IPS-18c (cell line): ENCODE measurements around the gene TMOD1.

Source experiments
- H3K4me3 ChIP-seq: 2 replicates; pipeline ENCODE4 v1.7.0; 2013; ENCODE audit warnings: low read depth, mild to moderate bottlenecking, low read length, moderate library complexity; ENCODE audit not compliant: insufficient read depth
- H3K9me3 ChIP-seq: one replicate; pipeline ENCODE4 v1.6.1; 2013; ENCODE audit warnings: mild to moderate bottlenecking, low read length, moderate library complexity; ENCODE audit not compliant: control insufficient read depth, insufficient read depth

The TMOD1 gene

DNA sequence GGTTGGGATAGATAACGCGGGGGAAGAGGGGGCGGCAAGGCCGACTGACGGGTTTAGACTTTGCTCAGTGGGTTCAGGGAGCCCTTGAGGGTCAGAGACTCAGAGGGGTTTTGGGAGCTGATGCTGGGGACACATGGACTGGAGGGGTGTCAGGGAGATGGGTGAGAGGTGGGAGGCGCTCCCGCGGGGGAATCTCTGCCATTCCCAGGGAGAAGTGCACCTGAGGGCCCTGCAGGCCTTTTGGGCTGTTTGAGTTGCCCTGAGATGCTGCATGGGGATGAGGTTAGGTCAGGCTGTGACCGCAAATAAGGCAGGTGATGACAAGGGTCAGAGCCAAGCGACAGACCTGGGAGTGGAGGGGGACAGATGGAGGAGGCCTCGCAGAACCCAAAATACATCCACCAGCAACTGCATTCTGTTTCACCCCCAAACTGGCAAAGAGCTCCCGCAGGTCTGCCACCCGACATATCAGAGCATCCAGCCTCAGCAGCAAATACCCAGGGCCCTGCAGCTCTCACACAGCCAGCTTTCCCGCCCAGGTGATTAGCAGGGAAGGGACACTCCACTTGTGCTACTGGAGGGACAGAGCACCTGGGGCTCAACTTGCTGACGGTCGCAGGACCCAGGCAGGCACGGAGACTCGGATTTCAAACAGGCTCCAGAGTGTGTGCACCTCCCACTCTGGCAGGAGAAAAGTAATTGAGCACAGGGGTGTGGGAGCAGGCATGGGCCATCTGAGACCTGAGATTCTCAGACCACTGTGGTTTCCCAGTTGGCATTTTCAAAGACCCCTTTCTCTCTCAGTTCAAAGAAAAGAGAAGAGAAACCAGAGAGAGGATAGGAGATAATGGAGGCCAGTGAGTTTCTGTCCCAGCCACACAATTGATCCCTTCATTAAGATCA lies 26.4 kb downstream of the TMOD1 start:
- no peaks in the 10 kb centered on the region for H3K9me3 ChIP-seq
- H3K4me3 ChIP-seq, result peak overlapping the region; percentile 0; the same call in 1 of the 2 replicates

DNA sequence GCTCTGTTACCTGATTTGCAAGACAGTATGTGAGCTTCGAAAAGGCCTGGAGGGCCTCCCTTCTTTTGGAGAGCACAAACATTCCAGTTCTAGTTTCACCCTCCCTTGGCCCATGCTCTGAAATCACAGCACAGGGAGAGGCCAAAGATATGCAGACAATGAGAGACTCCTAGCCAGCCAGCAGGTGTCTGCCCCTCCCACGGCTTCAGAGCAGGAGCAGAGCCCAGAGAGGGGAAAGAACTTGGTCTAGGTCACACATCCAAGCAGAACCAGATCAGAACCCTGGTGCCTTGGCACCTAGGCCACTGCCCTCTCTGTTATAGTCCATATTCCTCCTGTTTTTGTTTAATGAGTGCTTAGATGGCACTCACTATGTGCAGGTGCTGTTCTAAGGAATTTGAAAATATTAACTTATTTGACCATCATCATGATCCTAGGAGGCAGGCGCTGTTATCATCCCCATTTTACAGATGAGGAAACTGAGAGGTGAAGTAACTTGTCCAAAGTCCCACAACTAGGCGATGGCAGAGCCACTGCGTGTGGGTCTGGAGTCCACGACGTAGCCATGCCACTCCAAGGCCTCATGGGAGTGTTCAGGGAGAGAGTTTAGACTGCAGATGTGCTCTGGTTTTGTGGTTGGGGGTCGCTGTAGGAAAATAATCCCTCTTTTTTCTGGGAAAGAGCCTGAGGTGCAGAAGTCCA lies 27.2 kb downstream of the TMOD1 start:
- Histone ChIP-seq H3K4me3 (no peak overlapping the region), H3K9me3 (no peaks in the 10 kb centered on the region)

- Histone ChIP-seq H3K9me3 (no peaks in the 10 kb centered on the region), H3K4me3 (no peak overlapping the region)
Measured at GRCh38 chr9:97529363-97530076, 28.1 kb downstream of the TMOD1 start.

GRCh38 chr9:97531888-97532376 lies 30.5 kb downstream of the TMOD1 start:
- Histone ChIP-seq H3K4me3 (no peak overlapping the region), H3K9me3 (no peaks in the 10 kb centered on the region)

DNA sequence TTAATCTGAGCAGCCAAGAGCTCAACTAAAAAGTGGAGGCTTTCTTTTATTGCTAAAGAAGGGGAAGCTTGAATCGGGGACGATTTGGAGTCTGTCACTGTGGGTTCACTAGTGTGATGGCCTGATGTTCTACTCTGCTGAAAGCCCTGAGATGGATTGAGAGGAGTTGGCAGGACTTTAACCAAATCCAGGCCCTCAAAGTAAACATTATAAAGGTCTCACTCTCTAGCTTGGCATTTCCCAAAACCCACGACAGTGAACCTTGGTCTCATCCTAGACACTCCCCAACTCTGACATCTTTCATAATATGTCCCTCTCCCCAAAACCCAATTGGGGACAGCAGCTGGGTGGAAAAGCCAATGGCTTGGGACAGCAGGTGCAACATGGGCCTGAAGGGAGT lies 32.7 kb downstream of the TMOD1 start:
- no peaks in the 10 kb centered on the region for H3K9me3 ChIP-seq

DNA sequence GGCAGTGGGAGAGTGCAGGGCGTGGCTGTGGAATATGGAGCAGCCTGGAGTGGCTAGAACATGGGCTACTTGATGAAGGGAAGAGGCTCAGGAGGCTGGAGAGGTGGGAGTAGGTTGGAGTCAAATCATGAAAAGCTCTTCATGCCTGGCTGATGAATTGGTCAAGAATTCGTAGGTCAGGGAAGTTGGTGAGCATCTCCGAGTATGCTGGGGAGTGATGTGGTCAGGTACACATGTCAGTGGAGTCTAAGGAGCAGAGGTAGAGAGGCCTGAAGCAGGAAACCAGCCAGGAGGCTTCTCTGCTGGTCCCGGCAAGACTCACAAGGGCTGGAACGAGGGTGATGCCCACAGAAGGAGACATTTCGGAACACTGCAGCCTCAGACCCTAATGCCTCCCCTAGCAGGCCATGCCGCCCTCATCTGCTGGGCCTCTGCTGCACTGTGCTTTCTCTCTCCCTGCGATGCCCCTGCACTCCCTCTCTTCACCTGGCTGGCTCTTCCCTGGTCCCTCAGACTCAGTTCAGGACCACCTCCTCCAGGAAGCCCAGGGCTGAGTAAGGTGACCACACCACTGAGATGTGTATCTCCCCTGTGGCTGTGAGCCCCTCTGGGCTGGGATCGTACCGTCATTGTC lies 33.6 kb downstream of the TMOD1 start:
- H3K4me3 ChIP-seq, result no peak overlapping the region
- no peaks in the 10 kb centered on the region for H3K9me3 ChIP-seq

More for the DNA sequence above, 32.7 kb downstream of the TMOD1 start:
- H3K4me3 ChIP-seq, result no peak overlapping the region

DNA sequence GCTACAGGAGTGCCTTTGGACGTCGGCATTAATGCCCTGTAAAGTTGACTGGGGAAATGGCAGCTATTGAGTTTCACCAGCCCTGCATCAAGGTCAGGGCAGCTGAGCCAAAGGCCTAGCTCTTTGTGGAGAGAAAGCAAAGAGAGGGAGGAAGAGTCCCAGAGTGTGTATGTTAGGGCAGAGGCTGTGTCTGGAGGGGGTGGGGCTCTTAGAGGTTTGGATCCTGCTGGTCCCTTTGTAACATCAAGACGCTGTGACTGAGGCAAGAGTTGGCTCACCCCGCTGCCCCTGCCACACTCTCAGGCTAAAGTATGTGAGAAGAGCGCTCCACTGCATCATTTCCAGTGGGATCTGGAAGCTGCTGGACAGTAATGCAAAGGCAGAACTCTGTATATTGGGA lies 34.3 kb downstream of the TMOD1 start:
- Histone ChIP-seq H3K9me3 (no peaks in the 10 kb centered on the region), H3K4me3 (no peak overlapping the region)

DNA sequence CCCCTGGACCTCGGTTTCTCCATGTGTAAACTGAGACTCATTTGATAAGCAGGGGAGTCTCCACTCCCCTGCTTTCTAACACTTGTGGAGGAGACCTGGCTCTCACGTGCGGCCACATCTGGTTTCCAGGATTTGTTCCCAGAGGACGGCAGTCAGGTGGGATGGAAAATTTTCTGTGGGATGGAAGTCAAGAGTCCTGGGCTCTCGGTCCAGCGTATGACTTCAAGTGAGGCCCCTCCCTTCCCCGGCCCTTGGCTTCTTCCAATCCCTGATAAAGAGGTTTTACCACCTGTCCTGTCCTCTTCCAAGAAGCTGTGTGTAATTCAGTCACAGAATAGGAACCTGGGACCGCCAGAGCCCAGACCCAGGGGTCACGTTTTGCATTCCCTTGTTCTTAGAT lies 35.0 kb downstream of the TMOD1 start:
- no peaks in the 10 kb centered on the region for H3K9me3 ChIP-seq

DNA sequence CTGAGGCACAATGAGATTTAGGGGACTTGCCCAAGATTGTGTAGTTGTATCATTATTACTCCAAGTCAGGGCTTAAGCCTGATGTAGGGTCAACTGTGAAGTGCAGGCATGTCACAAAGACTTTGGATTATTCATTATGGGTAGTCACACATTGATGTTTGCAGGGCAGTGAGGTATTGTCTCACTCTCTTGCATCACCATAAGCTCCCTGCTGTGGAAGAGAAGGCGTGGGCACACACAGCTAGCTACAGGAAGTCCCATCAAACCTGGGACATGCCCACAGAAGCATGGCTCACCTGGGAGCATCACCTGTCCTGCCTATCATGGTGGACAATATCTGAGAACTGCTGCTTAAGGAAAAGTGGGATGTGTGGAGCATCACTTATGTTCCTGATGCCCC lies 42.1 kb downstream of the TMOD1 start:
- H3K4me3 ChIP-seq, result no peak overlapping the region
- peaks cover 2% of the 10 kb centered on the region for H3K9me3 ChIP-seq

More for the DNA sequence above, 35.0 kb downstream of the TMOD1 start:
- H3K4me3 ChIP-seq, result no peak overlapping the region

DNA sequence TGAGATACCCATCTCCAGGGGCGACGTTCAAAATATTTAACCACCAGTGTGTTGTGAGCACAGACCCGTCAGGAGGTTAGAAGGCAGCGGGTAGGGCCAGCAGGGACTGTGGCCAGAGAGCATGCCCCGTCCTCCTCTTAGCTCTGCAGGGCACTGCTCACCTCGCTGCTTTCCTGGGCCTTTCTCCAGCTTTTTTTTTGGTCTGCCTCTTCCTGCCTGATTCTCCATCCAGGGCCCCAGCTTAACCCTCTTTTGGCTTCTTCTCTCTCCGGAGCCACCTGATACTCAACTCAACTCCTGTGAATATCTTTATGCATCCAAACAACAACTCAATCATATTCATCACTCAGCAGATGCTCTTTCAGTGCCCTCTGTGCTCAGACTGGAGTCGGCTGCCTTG lies 44.0 kb downstream of the TMOD1 start:
- Histone ChIP-seq H3K9me3 (peaks cover 2% of the 10 kb centered on the region), H3K4me3 (no peak overlapping the region)

GRCh38 chr9:97547098-97547829 lies 45.8 kb downstream of the TMOD1 start:
- Histone ChIP-seq H3K9me3 (peaks cover 2% of the 10 kb centered on the region), H3K4me3 (no peak overlapping the region)

GRCh38 chr9:97548379-97548778 lies 46.9 kb downstream of the TMOD1 start:
- Histone ChIP-seq H3K4me3 (no peak overlapping the region), H3K9me3 (peaks cover 2% of the 10 kb centered on the region)

DNA sequence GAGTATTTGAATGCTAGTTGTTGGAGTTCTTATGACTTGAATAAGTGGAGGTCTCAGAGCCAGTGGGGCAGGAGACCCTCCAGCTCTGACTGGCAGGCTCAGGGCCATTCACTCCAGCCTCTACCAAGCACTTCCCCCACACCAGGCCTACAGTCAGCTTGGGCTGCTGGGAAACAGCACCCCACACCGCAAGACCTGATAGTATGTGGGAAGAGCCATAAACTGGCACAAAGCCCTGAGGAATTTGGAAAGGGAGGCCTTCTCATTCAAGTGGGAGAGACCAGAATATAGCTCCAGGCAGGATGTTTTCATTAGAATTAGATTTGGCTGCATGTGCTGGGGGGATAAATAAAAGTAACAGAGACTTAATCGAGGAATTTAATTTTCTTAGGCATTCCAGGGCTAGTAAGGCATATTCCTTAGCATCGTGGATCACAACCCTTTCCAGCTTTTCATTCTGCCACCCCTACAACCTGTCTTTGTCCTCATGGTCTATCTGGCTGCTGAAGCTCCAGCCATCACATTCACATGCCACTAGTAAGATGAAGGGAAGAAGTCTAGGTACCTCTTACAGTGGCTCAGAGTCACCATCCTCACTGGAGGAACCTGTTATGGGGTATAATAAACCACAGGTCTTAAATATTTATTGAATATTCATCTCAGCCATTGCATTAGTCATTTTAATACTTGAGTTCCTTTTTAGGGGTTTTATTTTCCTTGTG lies 47.5 kb downstream of the TMOD1 start:
- Histone ChIP-seq H3K4me3 (no peak overlapping the region), H3K9me3 (peaks cover 2% of the 10 kb centered on the region)

DNA sequence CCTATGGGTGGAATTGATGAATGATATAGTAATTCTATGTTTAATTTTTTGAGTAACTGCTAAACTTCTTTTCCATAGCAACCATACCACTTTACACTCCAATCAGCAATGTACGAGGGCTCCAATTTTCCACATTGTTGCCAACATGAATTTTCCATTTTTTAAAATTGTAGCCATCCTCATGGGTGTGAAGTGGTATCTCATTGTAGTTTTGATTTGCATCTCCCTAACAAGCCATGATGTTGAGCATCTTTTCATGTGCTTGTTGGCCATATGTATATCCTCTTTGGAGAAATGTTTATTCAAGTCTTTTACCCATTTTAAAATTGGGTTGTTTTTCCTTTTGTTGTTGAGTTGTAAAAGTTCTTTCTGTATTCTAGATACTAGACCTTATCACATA lies 48.9 kb downstream of the TMOD1 start:
- Histone ChIP-seq H3K9me3 (peaks cover 2% of the 10 kb centered on the region), H3K4me3 (no peak overlapping the region)

DNA sequence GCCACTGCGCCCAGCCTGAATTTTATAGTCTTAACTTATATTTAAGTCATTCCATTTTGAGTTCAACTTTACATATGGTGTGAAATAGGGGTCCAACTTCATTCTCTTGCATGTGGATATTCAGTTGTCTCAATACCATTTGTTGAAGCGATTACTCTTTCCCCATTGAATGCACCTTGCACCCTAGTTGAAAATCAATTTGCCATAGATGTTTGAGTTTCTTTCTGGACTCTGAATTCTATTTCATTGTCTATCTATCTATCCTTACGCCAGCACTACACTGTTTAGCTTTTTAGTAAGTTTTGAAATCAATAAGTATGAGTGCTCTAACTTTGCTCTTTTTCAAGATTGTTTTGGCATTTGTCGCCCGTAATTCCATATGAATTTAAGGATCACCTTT lies 49.8 kb downstream of the TMOD1 start:
- Histone ChIP-seq H3K4me3 (no peak overlapping the region), H3K9me3 (peaks cover 2% of the 10 kb centered on the region)

DNA sequence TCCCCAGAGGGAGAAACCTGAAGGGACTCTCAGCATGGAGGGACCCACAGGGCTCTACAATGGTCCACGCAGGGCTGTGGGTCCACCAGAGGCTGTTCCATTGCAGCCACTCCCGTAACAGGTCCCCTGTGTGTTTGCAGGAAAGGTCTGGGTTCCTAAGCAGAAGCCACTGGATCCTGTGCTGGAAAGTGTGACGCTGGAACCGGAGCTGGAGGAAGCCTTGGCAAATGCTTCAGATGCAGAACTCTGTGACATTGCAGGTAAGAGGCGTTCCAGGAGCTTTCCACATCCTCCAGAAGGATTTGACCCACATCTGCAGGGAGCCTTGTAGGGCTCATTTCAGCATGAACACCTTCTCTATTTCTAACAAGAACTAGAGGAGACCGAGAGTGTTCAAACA lies 51.7 kb downstream of the TMOD1 start:
- Histone ChIP-seq H3K9me3 (no peaks in the 10 kb centered on the region), H3K4me3 (no peak overlapping the region)
